ENCODE results near the gene KCNK15. TPM values are rescaled to one million over a fixed set of nuclear protein-coding genes. Genes with fewer than 3 reads are reported as not detected.

Gene KCNK15
- total RNA-seq, 1 experiment from 2014 or later, result 0.06 TPM

GRCh38 chr20:44788706-44789456 is 43.2 kb downstream of the KCNK15 start:
- no peak for DNase-seq (ENCODE audit: low spot score)

- DNase-seq (ENCODE audit: low spot score), result no peak
Measured at GRCh38 chr20:44790638-44791393, 45.2 kb downstream of the KCNK15 start.

GRCh38 chr20:44792796-44793195 is 47.1 kb downstream of the KCNK15 start:
- DNase-seq (ENCODE audit: low spot score), result no peak

GRCh38 chr20:44795836-44796235 is 50.2 kb downstream of the KCNK15 start:
- no peak for DNase-seq (ENCODE audit: low spot score)

- no peak for DNase-seq (ENCODE audit: low spot score)
Measured at GRCh38 chr20:44796311-44796710, 50.6 kb downstream of the KCNK15 start.

GRCh38 chr20:44796758-44797457 is 51.2 kb downstream of the KCNK15 start:
- no peak for DNase-seq (ENCODE audit: low spot score)

GRCh38 chr20:44799691-44800090 is 54.0 kb downstream of the KCNK15 start:
- no peak for DNase-seq (ENCODE audit: low spot score)

- no peak for DNase-seq (ENCODE audit: low spot score)
Measured at GRCh38 chr20:44800391-44801046, 54.9 kb downstream of the KCNK15 start.

Other genes with a start within 250 kb of the KCNK15 start
- gene SERINC3, start 223.8 kb upstream of the KCNK15 start, total RNA-seq (2014; rRNA removed; shearing (Covaris generic)), result 46.4 and 82.7 TPM in 2 replicates
- gene PKIG, start 163.3 kb upstream of the KCNK15 start, total RNA-seq (2014; rRNA removed; shearing (Covaris generic)), result 73.8 and 77.3 TPM in 2 replicates
- gene ADA, start 94.2 kb upstream of the KCNK15 start, total RNA-seq (2014; rRNA removed; shearing (Covaris generic)), result 7.9 and 11.3 TPM in 2 replicates
- gene CCN5, start 30.5 kb upstream of the KCNK15 start, total RNA-seq (2014; rRNA removed; shearing (Covaris generic)), result 0.77 and 4.2 TPM in 2 replicates
- gene RIMS4, start 64.7 kb downstream of the KCNK15 start, total RNA-seq (2014; rRNA removed; shearing (Covaris generic)), result 3.2 and 4.1 TPM in 2 replicates
- gene YWHAB, start 139.8 kb downstream of the KCNK15 start, total RNA-seq (2014; rRNA removed; shearing (Covaris generic)), result 51.6 and 73.7 TPM in 2 replicates
- gene PABPC1L, start 164.2 kb downstream of the KCNK15 start, total RNA-seq (2014; rRNA removed; shearing (Covaris generic)), result 1.4 and 3.5 TPM in 2 replicates
- gene TOMM34, start 214.5 kb downstream of the KCNK15 start, total RNA-seq (2014; rRNA removed; shearing (Covaris generic)), result 39.7 and 41.5 TPM in 2 replicates
- 12.8 and 14.3 TPM in 2 replicates for gene STK4, start 220.6 kb downstream of the KCNK15 start, total RNA-seq (2014; rRNA removed; shearing (Covaris generic))

Measured in H4 (cell line).